Measurements from ENCODE around the gene NFKB1.

The NFKB1 gene

DNA sequence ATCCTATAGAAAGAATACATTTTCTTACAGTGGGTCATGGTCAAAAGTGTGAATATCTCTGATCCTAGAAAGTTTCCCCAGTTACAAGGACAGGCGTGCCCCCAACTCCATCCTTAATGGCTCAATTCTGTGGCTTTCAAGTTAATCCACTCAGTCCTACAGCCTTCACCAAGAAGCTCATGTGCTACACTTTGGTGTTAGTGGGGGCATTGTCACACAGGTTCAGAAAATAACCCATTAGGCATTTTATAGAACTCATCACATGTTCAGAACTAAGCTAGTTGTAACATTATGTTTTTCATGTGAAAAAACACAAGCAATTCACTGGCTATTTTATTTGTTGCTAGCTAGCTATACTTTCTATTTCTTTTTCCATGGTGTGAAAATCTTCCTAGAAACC is 20.4 kb downstream of the NFKB1 start:
- Histone ChIP-seq H3K27me3 (ENCODE audit: control insufficient read depth, insufficient read depth, low read length) (no peaks in the 10 kb centered on the region), H3K4me1 (ENCODE audit: control insufficient read depth, low read depth, low read length) (no peaks in the 10 kb centered on the region), H3K27ac (ENCODE audit: low read length) (no peak overlapping the region), H3K36me3 (ENCODE audit: control insufficient read depth, low read depth, low read length) (no peaks in the 10 kb centered on the region), H3K9me3 (ENCODE audit: control insufficient read depth, low read depth, low read length) (no peaks in the 10 kb centered on the region), H3K9ac (ENCODE audit: low read length) (no peak overlapping the region), H3K4me3 (ENCODE audit: low read length) (no peak overlapping the region)

- no peaks in the 10 kb centered on the region for H3K9me3 ChIP-seq (ENCODE audit: control insufficient read depth, low read depth, low read length)
- no peaks in the 10 kb centered on the region for H3K4me1 ChIP-seq (ENCODE audit: control insufficient read depth, low read depth, low read length)
- H3K4me3 ChIP-seq (ENCODE audit: low read length), result no peak overlapping the region
- H3K27ac ChIP-seq (ENCODE audit: low read length), result no peak overlapping the region
- no peaks in the 10 kb centered on the region for H3K36me3 ChIP-seq (ENCODE audit: control insufficient read depth, low read depth, low read length)
- H3K9ac ChIP-seq (ENCODE audit: low read length), result no peak overlapping the region
- H3K27me3 ChIP-seq (ENCODE audit: control insufficient read depth, insufficient read depth, low read length), result no peaks in the 10 kb centered on the region
Measured at GRCh38 chr4:102522031-102522440, 20.9 kb downstream of the NFKB1 start.

GRCh38 chr4:102524691-102525090 is 23.5 kb downstream of the NFKB1 start:
- Histone ChIP-seq H3K27ac (ENCODE audit: low read length) (no peak overlapping the region), H3K9ac (ENCODE audit: low read length) (no peak overlapping the region), H3K9me3 (ENCODE audit: control insufficient read depth, low read depth, low read length) (no peaks in the 10 kb centered on the region), H3K36me3 (ENCODE audit: control insufficient read depth, low read depth, low read length) (no peaks in the 10 kb centered on the region), H3K27me3 (ENCODE audit: control insufficient read depth, insufficient read depth, low read length) (no peaks in the 10 kb centered on the region), H3K4me3 (ENCODE audit: low read length) (no peak overlapping the region), H3K4me1 (ENCODE audit: control insufficient read depth, low read depth, low read length) (peaks cover 8% of the 10 kb centered on the region)

DNA sequence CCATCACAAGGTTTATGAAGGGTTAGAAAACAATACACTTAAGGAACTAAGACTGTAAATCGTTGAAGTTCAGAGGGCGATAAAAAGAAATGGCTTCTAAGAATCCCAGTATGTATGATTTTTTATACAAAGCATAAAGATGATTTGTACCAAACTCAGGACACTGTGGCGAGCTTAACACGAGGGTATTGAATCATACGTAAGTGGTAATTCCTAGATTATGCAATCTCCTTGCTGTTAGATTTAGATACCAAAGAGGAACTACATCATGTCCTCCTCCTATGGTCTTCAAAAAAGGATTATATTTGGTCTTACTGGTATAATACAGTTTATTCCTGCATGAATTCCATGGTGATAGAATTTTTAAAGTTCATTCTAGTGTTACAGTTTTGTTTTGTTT is 23.9 kb downstream of the NFKB1 start:
- H3K4me1 ChIP-seq (ENCODE audit: control insufficient read depth, low read depth, low read length), result peaks cover 8% of the 10 kb centered on the region
- no peak overlapping the region for H3K9ac ChIP-seq (ENCODE audit: low read length)
- no peaks in the 10 kb centered on the region for H3K27me3 ChIP-seq (ENCODE audit: control insufficient read depth, insufficient read depth, low read length)
- H3K4me3 ChIP-seq (ENCODE audit: low read length), result no peak overlapping the region
- H3K36me3 ChIP-seq (ENCODE audit: control insufficient read depth, low read depth, low read length), result no peaks in the 10 kb centered on the region
- H3K27ac ChIP-seq (ENCODE audit: low read length), result no peak overlapping the region
- no peaks in the 10 kb centered on the region for H3K9me3 ChIP-seq (ENCODE audit: control insufficient read depth, low read depth, low read length)

DNA sequence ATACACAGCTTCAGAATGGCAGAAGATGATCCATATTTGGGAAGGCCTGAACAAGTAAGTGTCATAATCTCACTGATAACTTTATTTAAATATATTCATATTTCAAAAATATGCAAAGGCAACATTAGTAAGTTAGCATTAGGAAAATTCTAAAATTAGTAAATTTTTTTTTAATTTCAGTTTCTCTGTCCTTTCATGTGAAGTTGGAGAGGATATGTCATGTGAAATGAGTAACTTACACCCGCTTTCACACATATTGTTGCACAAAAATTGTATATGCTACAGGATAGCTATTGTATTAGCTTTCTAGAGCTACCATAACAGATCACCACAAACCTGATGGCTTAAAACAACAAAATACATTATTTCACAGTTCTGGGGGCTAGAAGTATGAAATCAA is 24.3 kb downstream of the NFKB1 start:
- no peaks in the 10 kb centered on the region for H3K9me3 ChIP-seq (ENCODE audit: control insufficient read depth, low read depth, low read length)
- peaks cover 8% of the 10 kb centered on the region for H3K4me1 ChIP-seq (ENCODE audit: control insufficient read depth, low read depth, low read length)
- no peak overlapping the region for H3K4me3 ChIP-seq (ENCODE audit: low read length)
- H3K27ac ChIP-seq (ENCODE audit: low read length), result no peak overlapping the region
- H3K36me3 ChIP-seq (ENCODE audit: control insufficient read depth, low read depth, low read length), result no peaks in the 10 kb centered on the region
- H3K27me3 ChIP-seq (ENCODE audit: control insufficient read depth, insufficient read depth, low read length), result no peaks in the 10 kb centered on the region
- no peak overlapping the region for H3K9ac ChIP-seq (ENCODE audit: low read length)

GRCh38 chr4:102526532-102526931 is 25.4 kb downstream of the NFKB1 start:
- Histone ChIP-seq H3K9ac (ENCODE audit: low read length) (no peak overlapping the region), H3K9me3 (ENCODE audit: control insufficient read depth, low read depth, low read length) (no peaks in the 10 kb centered on the region), H3K4me1 (ENCODE audit: control insufficient read depth, low read depth, low read length) (peaks cover 8% of the 10 kb centered on the region), H3K27me3 (ENCODE audit: control insufficient read depth, insufficient read depth, low read length) (no peaks in the 10 kb centered on the region), H3K27ac (ENCODE audit: low read length) (no peak overlapping the region), H3K36me3 (ENCODE audit: control insufficient read depth, low read depth, low read length) (no peaks in the 10 kb centered on the region), H3K4me3 (ENCODE audit: low read length) (no peak overlapping the region)

DNA sequence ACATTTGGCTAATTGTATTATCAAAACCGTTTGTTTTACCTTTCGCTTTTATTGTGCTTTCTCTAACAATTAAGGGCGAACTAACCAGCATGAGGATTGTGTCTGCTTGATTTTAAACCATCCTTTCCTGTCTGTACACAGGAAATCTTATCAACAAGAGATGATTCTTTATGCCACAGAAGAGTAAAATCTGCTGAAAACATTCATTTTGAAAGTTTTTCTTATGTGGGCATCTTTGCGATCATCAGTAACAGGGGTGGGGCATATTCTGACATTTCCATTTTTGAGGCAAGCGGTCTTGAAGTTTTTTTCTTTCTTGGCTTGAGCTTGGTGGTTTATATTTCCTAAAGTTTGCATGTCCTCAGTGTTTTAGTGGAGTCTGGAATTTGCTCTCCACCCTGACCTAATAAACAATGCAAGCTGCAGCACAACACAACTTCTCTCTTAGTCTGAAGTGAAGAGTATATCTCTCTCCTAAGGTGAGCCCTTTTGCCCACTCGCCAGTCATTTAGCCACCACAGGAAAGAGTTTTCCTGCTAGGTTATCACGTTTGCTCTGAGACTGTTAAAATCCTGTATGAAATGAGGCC is 26.6 kb downstream of the NFKB1 start:
- no peaks in the 10 kb centered on the region for H3K36me3 ChIP-seq (ENCODE audit: control insufficient read depth, low read depth, low read length)
- peaks cover 8% of the 10 kb centered on the region for H3K4me1 ChIP-seq (ENCODE audit: control insufficient read depth, low read depth, low read length)
- H3K9me3 ChIP-seq (ENCODE audit: control insufficient read depth, low read depth, low read length), result no peaks in the 10 kb centered on the region
- H3K4me3 ChIP-seq (ENCODE audit: low read length), result no peak overlapping the region
- H3K27ac ChIP-seq (ENCODE audit: low read length), result no peak overlapping the region
- no peaks in the 10 kb centered on the region for H3K27me3 ChIP-seq (ENCODE audit: control insufficient read depth, insufficient read depth, low read length)
- H3K9ac ChIP-seq (ENCODE audit: low read length), result no peak overlapping the region

- Histone ChIP-seq H3K9me3 (ENCODE audit: control insufficient read depth, low read depth, low read length) (no peaks in the 10 kb centered on the region), H3K9ac (ENCODE audit: low read length) (no peak overlapping the region), H3K36me3 (ENCODE audit: control insufficient read depth, low read depth, low read length) (no peaks in the 10 kb centered on the region), H3K4me1 (ENCODE audit: control insufficient read depth, low read depth, low read length) (peaks cover 8% of the 10 kb centered on the region), H3K27ac (ENCODE audit: low read length) (no peak overlapping the region), H3K27me3 (ENCODE audit: control insufficient read depth, insufficient read depth, low read length) (no peaks in the 10 kb centered on the region), H3K4me3 (ENCODE audit: low read length) (no peak overlapping the region)
Measured at GRCh38 chr4:102529977-102530376, 28.8 kb downstream of the NFKB1 start.

DNA sequence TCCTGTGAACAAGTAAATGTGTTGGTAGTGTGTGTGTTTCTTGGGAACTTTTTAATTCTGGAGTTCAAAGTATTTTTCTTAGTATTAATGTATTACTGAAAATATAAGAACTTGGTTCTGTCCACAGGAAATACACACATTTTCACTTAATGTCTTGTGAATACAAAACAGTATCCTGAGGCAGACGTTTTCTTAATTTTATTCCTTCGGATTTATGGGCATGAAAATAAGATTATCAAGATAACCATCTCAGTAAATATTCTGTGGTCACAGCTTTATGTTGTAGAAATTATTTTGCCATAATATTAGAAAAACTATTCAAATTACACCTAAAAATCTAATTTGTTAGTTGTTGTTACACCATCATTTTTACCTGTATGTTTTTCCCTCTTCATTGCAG is 29.8 kb downstream of the NFKB1 start:
- H3K4me1 ChIP-seq (ENCODE audit: control insufficient read depth, low read depth, low read length), result peaks cover 8% of the 10 kb centered on the region
- H3K4me3 ChIP-seq (ENCODE audit: low read length), result no peak overlapping the region
- H3K9me3 ChIP-seq (ENCODE audit: control insufficient read depth, low read depth, low read length), result no peaks in the 10 kb centered on the region
- H3K9ac ChIP-seq (ENCODE audit: low read length), result no peak overlapping the region
- no peaks in the 10 kb centered on the region for H3K36me3 ChIP-seq (ENCODE audit: control insufficient read depth, low read depth, low read length)
- H3K27me3 ChIP-seq (ENCODE audit: control insufficient read depth, insufficient read depth, low read length), result no peaks in the 10 kb centered on the region
- no peak overlapping the region for H3K27ac ChIP-seq (ENCODE audit: low read length)

DNA sequence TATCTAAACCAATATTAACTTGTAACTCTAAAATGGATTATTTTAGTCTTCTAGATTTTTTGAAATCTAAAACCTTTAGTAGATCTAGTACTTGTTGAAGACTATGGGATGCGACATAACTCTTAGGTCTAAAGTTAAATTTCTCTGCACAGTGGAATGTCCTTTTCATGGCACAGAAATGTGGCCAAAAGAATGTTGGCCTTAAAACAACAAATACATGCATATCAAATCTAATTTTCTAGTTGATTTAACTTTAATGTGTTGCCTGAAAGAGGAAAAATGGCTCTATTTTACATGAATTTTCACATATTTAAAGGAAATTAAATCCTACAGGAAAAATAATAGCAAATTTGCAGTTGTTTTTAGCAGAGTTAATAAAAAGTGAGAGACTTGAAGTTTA is 30.3 kb downstream of the NFKB1 start:
- Histone ChIP-seq H3K9me3 (ENCODE audit: control insufficient read depth, low read depth, low read length) (no peaks in the 10 kb centered on the region), H3K27me3 (ENCODE audit: control insufficient read depth, insufficient read depth, low read length) (no peaks in the 10 kb centered on the region), H3K27ac (ENCODE audit: low read length) (no peak overlapping the region), H3K4me1 (ENCODE audit: control insufficient read depth, low read depth, low read length) (peaks cover 8% of the 10 kb centered on the region), H3K36me3 (ENCODE audit: control insufficient read depth, low read depth, low read length) (no peaks in the 10 kb centered on the region), H3K4me3 (ENCODE audit: low read length) (no peak overlapping the region), H3K9ac (ENCODE audit: low read length) (no peak overlapping the region)

GRCh38 chr4:102533348-102533747 is 32.2 kb downstream of the NFKB1 start:
- no peak overlapping the region for H3K4me3 ChIP-seq (ENCODE audit: low read length)
- H3K4me1 ChIP-seq (ENCODE audit: control insufficient read depth, low read depth, low read length), result peaks cover under 1% of the 10 kb centered on the region
- no peak overlapping the region for H3K9ac ChIP-seq (ENCODE audit: low read length)
- no peaks in the 10 kb centered on the region for H3K27me3 ChIP-seq (ENCODE audit: control insufficient read depth, insufficient read depth, low read length)
- no peaks in the 10 kb centered on the region for H3K9me3 ChIP-seq (ENCODE audit: control insufficient read depth, low read depth, low read length)
- H3K36me3 ChIP-seq (ENCODE audit: control insufficient read depth, low read depth, low read length), result no peaks in the 10 kb centered on the region
- H3K27ac ChIP-seq (ENCODE audit: low read length), result no peak overlapping the region

- no peaks in the 10 kb centered on the region for H3K4me1 ChIP-seq (ENCODE audit: control insufficient read depth, low read depth, low read length)
- no peak overlapping the region for H3K4me3 ChIP-seq (ENCODE audit: low read length)
- H3K9me3 ChIP-seq (ENCODE audit: control insufficient read depth, low read depth, low read length), result no peaks in the 10 kb centered on the region
- H3K36me3 ChIP-seq (ENCODE audit: control insufficient read depth, low read depth, low read length), result no peaks in the 10 kb centered on the region
- H3K9ac ChIP-seq (ENCODE audit: low read length), result no peak overlapping the region
- no peaks in the 10 kb centered on the region for H3K27me3 ChIP-seq (ENCODE audit: control insufficient read depth, insufficient read depth, low read length)
- no peak overlapping the region for H3K27ac ChIP-seq (ENCODE audit: low read length)
Measured at GRCh38 chr4:102533904-102534303, 32.7 kb downstream of the NFKB1 start.

Measured in iPS-18a (cell line).